ENCODE data around the gene FARS2. TPM values are rescaled to one million over a fixed set of nuclear protein-coding genes. Genes with fewer than 3 reads are reported as not detected.

The FARS2 gene
- total RNA-seq, 1 donor from 2014 or later, result 11.8 TPM

DNA sequence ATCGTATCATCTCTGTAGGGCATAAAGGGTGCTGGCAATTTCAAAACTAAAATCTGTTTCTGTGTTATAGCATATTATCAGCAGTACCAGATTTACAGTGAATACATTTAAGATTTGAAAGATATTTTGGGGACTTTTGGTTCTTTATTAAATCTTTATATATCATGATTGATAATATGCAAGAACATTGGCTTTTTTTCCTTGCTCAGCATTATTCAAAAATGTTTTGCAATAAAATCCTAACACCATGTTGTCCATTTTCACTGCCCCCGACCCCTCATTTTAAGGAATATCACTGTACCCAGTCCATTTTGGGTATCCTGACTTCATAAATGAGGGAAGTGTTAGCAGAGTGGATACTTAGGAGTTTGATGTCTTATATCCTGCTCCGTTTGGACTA lies 16.3 kb downstream of the FARS2 start:
- no peaks in the 10 kb centered on the region for H3K27me3 Mint-ChIP-seq (ENCODE audit: low read depth)
- no peak overlapping the region for H3K4me3 Mint-ChIP-seq (ENCODE audit: unreplicated experiment)
- H3K9me3 Mint-ChIP-seq (ENCODE audit: low read depth), result no peaks in the 10 kb centered on the region
- no peak overlapping the region for H3K27ac Mint-ChIP-seq (ENCODE audit: unreplicated experiment)
- TF ChIP-seq, protein P1, sequence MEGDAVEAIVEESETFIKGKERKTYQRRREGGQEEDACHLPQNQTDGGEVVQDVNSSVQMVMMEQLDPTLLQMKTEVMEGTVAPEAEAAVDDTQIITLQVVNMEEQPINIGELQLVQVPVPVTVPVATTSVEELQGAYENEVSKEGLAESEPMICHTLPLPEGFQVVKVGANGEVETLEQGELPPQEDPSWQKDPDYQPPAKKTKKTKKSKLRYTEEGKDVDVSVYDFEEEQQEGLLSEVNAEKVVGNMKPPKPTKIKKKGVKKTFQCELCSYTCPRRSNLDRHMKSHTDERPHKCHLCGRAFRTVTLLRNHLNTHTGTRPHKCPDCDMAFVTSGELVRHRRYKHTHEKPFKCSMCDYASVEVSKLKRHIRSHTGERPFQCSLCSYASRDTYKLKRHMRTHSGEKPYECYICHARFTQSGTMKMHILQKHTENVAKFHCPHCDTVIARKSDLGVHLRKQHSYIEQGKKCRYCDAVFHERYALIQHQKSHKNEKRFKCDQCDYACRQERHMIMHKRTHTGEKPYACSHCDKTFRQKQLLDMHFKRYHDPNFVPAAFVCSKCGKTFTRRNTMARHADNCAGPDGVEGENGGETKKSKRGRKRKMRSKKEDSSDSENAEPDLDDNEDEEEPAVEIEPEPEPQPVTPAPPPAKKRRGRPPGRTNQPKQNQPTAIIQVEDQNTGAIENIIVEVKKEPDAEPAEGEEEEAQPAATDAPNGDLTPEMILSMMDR (IDR thresholded peaks at IDR 0.05), result no peak
- H3K4me1 Mint-ChIP-seq (ENCODE audit: low read depth), result peaks cover 4% of the 10 kb centered on the region
- no peaks in the 10 kb centered on the region for H3K36me3 Mint-ChIP-seq (ENCODE audit: low read depth)
- DNase-seq (ENCODE audit: low spot score), result no peak

DNA sequence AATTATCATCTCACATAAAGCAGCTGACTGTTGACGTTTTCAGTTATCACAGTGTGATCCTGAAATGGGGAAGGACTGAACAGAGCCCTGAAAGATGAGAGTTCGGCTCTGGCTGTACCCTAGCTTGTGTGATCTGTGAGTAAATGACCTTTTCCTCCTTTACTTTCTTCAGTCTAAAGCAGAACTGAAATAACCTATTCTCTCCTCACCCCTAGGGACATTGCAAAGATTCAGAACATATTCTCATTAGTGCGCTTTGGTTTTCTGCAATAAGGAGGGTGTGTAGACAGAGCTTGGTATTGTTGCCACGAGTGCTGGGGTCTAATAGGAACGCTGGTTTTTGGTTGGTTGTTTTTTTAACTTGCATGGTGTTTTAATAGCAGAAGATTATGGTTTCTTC lies 16.7 kb downstream of the FARS2 start:
- Mint-ChIP-seq H3K27ac (ENCODE audit: unreplicated experiment) (no peak overlapping the region), H3K27me3 (ENCODE audit: low read depth) (no peaks in the 10 kb centered on the region), H3K36me3 (ENCODE audit: low read depth) (no peaks in the 10 kb centered on the region), H3K4me3 (ENCODE audit: unreplicated experiment) (no peak overlapping the region), H3K4me1 (ENCODE audit: low read depth) (peaks cover 4% of the 10 kb centered on the region), H3K9me3 (ENCODE audit: low read depth) (no peaks in the 10 kb centered on the region)
- TF ChIP-seq, protein P1 (IDR thresholded peaks at IDR 0.05), result no peak
- no peak for DNase-seq (ENCODE audit: low spot score)

DNA sequence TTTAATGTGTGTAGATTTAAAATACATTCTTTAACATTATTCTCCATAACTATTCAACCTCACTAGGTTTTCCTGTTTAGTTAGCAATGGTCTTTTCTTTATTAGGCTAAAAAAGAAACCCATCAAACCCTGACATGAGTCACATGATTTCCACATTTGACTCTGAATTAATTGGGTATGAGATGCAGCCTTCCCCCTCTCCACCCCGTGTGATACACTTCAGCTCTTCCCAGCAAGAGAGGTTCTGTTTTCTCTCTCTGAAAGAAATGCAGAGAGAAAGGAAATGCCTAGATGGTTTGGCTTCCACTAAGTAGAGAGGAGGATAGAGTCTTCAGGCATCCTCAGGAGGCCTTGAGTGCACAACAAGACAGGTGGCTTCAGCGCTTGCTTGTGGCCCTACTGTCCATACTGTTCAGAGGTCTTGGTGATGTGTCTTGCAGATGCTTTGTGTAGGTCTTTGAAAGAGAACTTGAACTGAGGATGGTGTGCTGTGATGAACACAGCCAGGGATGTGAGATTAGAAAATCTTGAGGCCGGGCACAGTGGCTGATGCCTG lies 17.3 kb downstream of the FARS2 start:
- TF ChIP-seq, protein P1 (IDR thresholded peaks at IDR 0.05), result no peak
- Mint-ChIP-seq H3K36me3 (ENCODE audit: low read depth) (no peaks in the 10 kb centered on the region), H3K4me3 (ENCODE audit: unreplicated experiment) (no peak overlapping the region), H3K4me1 (ENCODE audit: low read depth) (peaks cover 4% of the 10 kb centered on the region), H3K9me3 (ENCODE audit: low read depth) (no peaks in the 10 kb centered on the region), H3K27me3 (ENCODE audit: low read depth) (no peaks in the 10 kb centered on the region), H3K27ac (ENCODE audit: unreplicated experiment) (no peak overlapping the region)
- no peak for DNase-seq (ENCODE audit: low spot score)

DNA sequence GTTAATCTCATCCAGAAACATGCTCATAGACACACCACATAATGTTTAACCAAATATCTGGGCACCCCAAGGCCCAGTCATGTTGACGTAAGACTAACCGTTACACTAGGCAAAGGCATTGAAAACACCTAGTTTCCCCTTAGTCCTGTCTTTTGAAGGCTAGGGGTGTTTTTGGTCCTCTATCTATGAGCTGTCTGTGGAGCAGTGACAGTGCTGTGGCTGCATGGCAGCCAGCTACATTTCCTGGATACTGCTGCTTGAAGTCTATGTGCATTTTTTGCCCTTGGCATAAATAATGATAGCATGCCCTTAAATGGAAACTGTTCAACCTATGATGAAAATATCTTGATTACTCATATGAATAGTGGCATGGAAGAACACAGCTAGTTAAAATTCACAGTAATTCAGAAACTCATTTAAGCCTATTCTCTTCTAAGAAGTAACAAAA lies 18.6 kb downstream of the FARS2 start:
- no peaks in the 10 kb centered on the region for H3K9me3 Mint-ChIP-seq (ENCODE audit: low read depth)
- TF ChIP-seq, protein P1 (IDR thresholded peaks at IDR 0.05), result no peak
- H3K27ac Mint-ChIP-seq (ENCODE audit: unreplicated experiment), result no peak overlapping the region
- no peak for DNase-seq (ENCODE audit: low spot score)
- H3K27me3 Mint-ChIP-seq (ENCODE audit: low read depth), result no peaks in the 10 kb centered on the region
- H3K36me3 Mint-ChIP-seq (ENCODE audit: low read depth), result no peaks in the 10 kb centered on the region
- peaks cover 4% of the 10 kb centered on the region for H3K4me1 Mint-ChIP-seq (ENCODE audit: low read depth)
- H3K4me3 Mint-ChIP-seq (ENCODE audit: unreplicated experiment), result no peak overlapping the region

DNA sequence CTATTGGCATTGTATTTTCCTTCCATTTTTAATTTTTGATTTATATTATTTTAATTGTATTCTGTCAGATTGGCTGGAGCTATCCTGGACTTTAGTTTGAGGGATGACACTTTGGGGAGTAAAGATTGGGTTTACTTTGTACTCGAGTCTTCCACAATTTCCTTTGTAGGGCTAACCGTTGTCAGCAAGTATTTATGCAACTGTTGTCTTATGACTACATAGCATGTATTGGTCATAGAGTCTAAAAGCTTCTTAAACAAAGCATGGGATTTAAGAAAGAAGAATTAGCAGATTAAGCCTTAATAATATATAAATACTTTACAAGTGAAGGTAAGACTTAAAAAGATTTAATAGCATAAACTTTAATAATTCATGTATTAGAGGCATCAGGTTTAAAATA lies 19.6 kb downstream of the FARS2 start:
- Mint-ChIP-seq H3K36me3 (ENCODE audit: low read depth) (no peaks in the 10 kb centered on the region), H3K27me3 (ENCODE audit: low read depth) (no peaks in the 10 kb centered on the region), H3K4me1 (ENCODE audit: low read depth) (peaks cover 4% of the 10 kb centered on the region), H3K27ac (ENCODE audit: unreplicated experiment) (no peak overlapping the region), H3K4me3 (ENCODE audit: unreplicated experiment) (no peak overlapping the region), H3K9me3 (ENCODE audit: low read depth) (no peaks in the 10 kb centered on the region)
- no peak for DNase-seq (ENCODE audit: low spot score)
- TF ChIP-seq, protein P1 (IDR thresholded peaks at IDR 0.05), result no peak

All from chondrocyte (in vitro differentiated cells).